Mesothelial cell of epicardium (in vitro differentiated cells): ENCODE measurements around the gene ALK. TPM values are rescaled to one million over a fixed set of nuclear protein-coding genes. Genes with fewer than 3 reads are reported as not detected.

Source experiments
- DNase-seq, 2 experiments: peaks; one replicate each; pipeline ENCODE4 v3.0.0; 2021; ENCODE audit warnings: low spot score in 2 of 2; ENCODE audit not compliant: unreplicated experiment in 2 of 2
- H3K27ac Mint-ChIP-seq: 2 replicates; pipeline ENCODE4 v1.8.0; 2021; ENCODE audit warnings: mixed read lengths
- H3K27me3 Mint-ChIP-seq: 2 replicates; pipeline ENCODE4 v1.8.0; 2021; ENCODE audit warnings: low read depth, mixed read lengths
- H3K36me3 Mint-ChIP-seq: 2 replicates; pipeline ENCODE4 v1.8.0; 2021; ENCODE audit warnings: mixed read lengths
- H3K4me1 Mint-ChIP-seq: 2 replicates; pipeline ENCODE4 v1.8.0; 2021; ENCODE audit warnings: mixed read lengths
- H3K4me3 Mint-ChIP-seq: 2 replicates; pipeline ENCODE4 v1.8.0; 2021; ENCODE audit warnings: mild to moderate bottlenecking, moderate library complexity, mixed read lengths
- H3K9me3 Mint-ChIP-seq: 2 replicates; pipeline ENCODE4 v1.8.0; 2021; ENCODE audit warnings: mixed read lengths
- total RNA-seq: library from RNA; stranded (reverse); gene quantifications from 3 replicates; pipeline ENCODE4 v1.2.1, GENCODE V29; 2021
- TF ChIP-seq, protein P1 (sequence below): fragments of 200-600 bp; sonication (generic); IDR thresholded peaks from one replicate; pipeline ENCODE4 v1.5.0; 2021; ENCODE audit warnings: antibody characterized with exemption; ENCODE audit not compliant: unreplicated experiment

Gene ALK
- total RNA-seq, 1 donor from 2014 or later = 0.13 TPM

DNA sequence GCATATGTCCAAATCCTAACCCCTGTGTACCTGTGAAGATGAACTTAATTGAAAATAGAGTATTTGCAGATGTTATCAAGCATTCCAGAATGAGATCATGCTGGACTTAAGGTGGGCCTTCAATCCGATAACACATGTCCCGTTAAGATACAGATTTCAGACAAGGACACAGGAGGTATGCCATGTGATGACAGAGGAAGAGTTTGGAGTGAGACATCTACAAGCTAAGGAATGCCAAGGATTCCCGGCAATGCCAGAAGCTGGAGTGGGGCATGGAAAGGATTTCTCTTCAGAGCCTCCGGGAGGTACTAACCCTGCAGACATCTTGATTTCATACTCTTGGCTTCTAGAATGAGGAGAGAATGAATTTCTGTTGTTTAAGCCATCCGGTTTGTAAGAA is 231.7 kb downstream of the ALK start:
- Mint-ChIP-seq H3K4me3 (no peak overlapping the region), H3K27me3 (peaks cover 1% of the 10 kb centered on the region), H3K9me3 (peaks cover 8% of the 10 kb centered on the region), H3K4me1 (no peaks in the 10 kb centered on the region), H3K27ac (no peak overlapping the region), H3K36me3 (no peaks in the 10 kb centered on the region)
- DNase-seq = no peak
- TF ChIP-seq, protein P1, sequence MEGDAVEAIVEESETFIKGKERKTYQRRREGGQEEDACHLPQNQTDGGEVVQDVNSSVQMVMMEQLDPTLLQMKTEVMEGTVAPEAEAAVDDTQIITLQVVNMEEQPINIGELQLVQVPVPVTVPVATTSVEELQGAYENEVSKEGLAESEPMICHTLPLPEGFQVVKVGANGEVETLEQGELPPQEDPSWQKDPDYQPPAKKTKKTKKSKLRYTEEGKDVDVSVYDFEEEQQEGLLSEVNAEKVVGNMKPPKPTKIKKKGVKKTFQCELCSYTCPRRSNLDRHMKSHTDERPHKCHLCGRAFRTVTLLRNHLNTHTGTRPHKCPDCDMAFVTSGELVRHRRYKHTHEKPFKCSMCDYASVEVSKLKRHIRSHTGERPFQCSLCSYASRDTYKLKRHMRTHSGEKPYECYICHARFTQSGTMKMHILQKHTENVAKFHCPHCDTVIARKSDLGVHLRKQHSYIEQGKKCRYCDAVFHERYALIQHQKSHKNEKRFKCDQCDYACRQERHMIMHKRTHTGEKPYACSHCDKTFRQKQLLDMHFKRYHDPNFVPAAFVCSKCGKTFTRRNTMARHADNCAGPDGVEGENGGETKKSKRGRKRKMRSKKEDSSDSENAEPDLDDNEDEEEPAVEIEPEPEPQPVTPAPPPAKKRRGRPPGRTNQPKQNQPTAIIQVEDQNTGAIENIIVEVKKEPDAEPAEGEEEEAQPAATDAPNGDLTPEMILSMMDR = no peak

DNA sequence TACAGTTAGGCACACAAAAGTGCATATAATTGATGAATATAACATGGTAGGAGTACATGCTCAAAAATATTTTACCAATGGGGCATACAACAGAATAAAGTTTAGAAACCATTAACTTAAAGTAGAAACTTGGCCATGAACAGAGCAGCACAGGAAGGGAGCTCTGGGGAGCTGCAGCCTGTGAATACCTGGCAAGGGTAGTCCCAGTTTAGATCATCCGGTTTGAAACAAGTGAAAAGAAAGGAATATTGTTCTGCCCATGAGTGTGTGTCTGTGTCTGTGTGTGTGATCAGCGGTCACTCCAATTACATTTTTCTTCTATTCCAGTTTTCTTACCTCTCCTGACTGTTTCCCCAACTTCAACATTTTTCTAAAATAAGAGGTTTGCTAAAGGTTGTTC is 233.0 kb downstream of the ALK start:
- TF ChIP-seq, protein P1 = no peak
- peaks cover 8% of the 10 kb centered on the region for H3K9me3 Mint-ChIP-seq
- no peak for DNase-seq
- no peaks in the 10 kb centered on the region for H3K4me1 Mint-ChIP-seq
- H3K27me3 Mint-ChIP-seq = no peaks in the 10 kb centered on the region
- H3K4me3 Mint-ChIP-seq = no peak overlapping the region
- H3K27ac Mint-ChIP-seq = no peak overlapping the region
- H3K36me3 Mint-ChIP-seq = no peaks in the 10 kb centered on the region

DNA sequence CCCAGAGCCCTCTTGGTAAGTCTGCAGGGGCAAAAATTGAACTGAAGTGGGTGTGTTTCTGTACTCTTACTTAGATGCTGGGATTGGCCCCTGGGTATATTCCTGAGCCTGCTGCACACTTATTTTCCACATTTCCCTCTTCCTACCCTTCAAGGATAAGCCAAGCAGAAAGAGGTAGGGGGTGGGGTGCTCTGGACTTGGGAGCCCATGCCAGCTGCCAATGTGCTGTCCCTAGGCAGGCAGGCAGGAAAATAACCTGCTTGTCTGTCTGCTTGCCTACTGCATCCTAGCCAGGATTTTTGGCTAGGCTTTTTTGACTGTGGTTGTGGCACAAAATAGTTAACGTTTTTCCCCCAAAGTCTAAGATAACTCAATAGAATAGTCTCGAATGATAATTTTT is 234.3 kb downstream of the ALK start:
- TF ChIP-seq, protein P1 = no peak

DNA sequence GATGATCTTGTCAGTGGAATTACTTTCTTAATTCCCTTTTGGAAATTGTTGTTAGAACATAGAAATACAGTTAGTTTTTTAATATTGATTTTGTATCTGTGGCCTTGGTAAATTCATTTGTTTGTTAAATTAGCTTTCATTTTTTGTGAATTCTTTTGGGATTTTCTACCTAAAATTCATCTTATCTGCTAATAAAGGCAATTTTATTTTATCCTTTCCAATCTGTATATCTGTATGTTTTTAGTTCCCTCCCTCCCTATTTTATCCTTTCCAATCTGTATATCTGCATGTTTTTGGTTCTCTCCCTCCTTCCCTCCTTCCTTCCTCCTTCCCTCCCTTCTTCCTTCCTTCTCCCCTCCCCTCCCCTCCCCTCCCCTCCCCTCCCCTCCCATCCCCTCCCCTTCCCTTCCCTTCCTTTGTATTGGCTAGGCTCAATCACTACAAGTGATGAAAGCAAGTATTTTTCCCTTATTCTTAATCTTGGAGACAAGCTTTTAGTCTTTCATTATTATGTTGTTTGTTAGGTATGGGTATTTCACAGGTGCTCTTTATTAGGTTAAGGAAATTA is 244.4 kb downstream of the ALK start:
- no peak for DNase-seq

More for the DNA sequence above, 234.3 kb downstream of the ALK start:
- no peak for DNase-seq
- H3K36me3 Mint-ChIP-seq = no peaks in the 10 kb centered on the region
- no peaks in the 10 kb centered on the region for H3K4me1 Mint-ChIP-seq
- peaks cover 3% of the 10 kb centered on the region for H3K9me3 Mint-ChIP-seq
- H3K27me3 Mint-ChIP-seq = no peaks in the 10 kb centered on the region
- H3K4me3 Mint-ChIP-seq = no peak overlapping the region
- H3K27ac Mint-ChIP-seq = no peak overlapping the region

DNA sequence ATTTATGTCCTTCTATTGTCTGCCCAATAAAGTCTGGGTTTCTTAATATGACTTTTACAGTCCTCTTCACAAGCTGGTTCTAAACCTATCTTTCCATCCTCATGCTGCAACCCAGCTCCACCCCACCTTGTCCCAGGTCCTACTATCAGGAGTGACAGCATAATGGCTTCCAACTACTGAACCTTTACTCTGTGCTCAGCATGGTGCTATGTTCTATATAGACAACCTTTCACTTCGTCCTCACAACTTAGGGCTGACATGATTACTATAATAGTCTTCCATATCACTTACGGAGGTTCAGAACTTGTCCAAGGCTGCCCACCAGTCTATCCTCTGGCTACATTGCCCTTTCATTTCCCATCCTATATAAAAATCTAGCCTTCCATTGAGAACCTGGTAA is 256.8 kb downstream of the ALK start:
- no peak for DNase-seq
- TF ChIP-seq, protein P1 = no peak
- no peak overlapping the region for H3K4me3 Mint-ChIP-seq
- H3K27me3 Mint-ChIP-seq = peaks cover 13% of the 10 kb centered on the region
- no peak overlapping the region for H3K27ac Mint-ChIP-seq
- H3K36me3 Mint-ChIP-seq = no peaks in the 10 kb centered on the region
- H3K9me3 Mint-ChIP-seq = peaks cover 33% of the 10 kb centered on the region
- H3K4me1 Mint-ChIP-seq = no peaks in the 10 kb centered on the region

More for the DNA sequence above, 244.4 kb downstream of the ALK start:
- H3K4me3 Mint-ChIP-seq = no peak overlapping the region
- no peaks in the 10 kb centered on the region for H3K4me1 Mint-ChIP-seq
- H3K9me3 Mint-ChIP-seq = peaks cover 26% of the 10 kb centered on the region
- H3K27ac Mint-ChIP-seq = no peak overlapping the region
- H3K27me3 Mint-ChIP-seq = no peaks in the 10 kb centered on the region
- H3K36me3 Mint-ChIP-seq = no peaks in the 10 kb centered on the region
- TF ChIP-seq, protein P1 = no peak

DNA sequence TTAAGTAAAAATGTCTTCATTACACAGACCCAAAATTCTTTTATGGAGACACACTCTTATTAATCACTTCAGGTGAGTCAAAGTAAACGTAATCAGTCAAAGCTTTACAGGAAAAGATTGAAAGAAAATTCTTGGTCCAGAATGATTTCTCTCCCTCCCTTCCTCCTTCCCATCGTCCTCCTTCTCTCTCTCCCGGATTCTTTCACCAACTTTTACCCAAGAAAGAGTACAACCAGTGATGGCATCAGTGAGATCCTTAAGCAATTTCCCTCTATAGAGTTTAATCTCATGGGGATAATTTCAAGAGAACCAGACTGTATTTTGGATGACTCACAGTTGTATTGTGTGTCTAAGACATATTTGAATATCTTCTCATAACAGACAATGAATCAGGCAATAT is 258.1 kb downstream of the ALK start:
- no peak overlapping the region for H3K27ac Mint-ChIP-seq
- no peaks in the 10 kb centered on the region for H3K36me3 Mint-ChIP-seq
- no peak overlapping the region for H3K4me3 Mint-ChIP-seq
- H3K9me3 Mint-ChIP-seq = peaks cover 21% of the 10 kb centered on the region
- H3K27me3 Mint-ChIP-seq = peaks cover 13% of the 10 kb centered on the region
- H3K4me1 Mint-ChIP-seq = no peaks in the 10 kb centered on the region
- TF ChIP-seq, protein P1 = no peak
- no peak for DNase-seq
